DOHH2 (cell line): ENCODE results near the gene SKAP1.

Experiments used
- EZH2phosphoT487 ChIP-seq: fragments of 200-600 bp; sonication (generic); IDR thresholded peaks from 2 replicates; pipeline ENCODE4 v1.6.1; 2017; ENCODE audit warnings: borderline replicate concordance, mild to moderate bottlenecking, antibody characterized with exemption, low read length, moderate library complexity, mixed read lengths
- TF ChIP-seq, protein P1 (sequence below): fragments of 200-600 bp; sonication (generic); IDR thresholded peaks from one replicate; pipeline ENCODE4 v1.5.1; 2014; ENCODE audit warnings: antibody characterized with exemption, mild to moderate bottlenecking, low read depth, low read length; ENCODE audit not compliant: poor library complexity, severe bottlenecking

DNA sequence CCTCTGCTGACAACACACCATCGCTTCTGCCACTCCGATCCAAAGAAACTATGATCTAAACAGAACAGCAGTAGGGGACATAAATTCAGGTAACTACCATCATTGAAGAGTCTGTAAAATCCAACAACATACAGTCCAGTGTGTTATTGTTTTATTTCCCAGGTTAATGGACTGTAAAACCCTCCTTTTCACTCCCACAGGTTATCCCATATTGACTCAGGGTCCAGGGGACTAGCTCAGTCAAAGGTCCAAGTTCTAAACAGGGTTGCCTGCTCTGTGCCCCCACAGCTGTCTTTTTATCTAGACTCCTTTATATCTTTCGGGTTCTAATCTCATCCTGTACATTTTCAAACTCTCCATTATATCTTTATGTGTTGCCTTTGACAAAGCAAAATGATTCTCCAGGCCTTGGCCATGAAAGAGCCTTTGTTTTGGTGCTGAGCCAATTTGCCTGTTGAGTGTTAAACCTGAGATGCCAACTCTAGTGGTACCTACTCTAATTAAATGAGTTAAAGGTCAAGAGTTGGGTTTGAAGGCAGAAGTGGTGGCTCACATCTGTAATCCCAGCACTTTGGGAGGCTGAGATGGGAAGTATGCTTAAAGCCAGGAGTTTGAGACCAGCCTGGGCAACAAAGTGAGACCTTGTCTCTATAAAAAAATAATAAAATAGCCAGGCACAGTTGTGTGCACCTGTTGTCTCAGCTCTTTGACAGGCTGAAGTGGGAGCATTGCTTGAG, 242.0 kb downstream of the SKAP1 start:
- TF ChIP-seq, protein P1, sequence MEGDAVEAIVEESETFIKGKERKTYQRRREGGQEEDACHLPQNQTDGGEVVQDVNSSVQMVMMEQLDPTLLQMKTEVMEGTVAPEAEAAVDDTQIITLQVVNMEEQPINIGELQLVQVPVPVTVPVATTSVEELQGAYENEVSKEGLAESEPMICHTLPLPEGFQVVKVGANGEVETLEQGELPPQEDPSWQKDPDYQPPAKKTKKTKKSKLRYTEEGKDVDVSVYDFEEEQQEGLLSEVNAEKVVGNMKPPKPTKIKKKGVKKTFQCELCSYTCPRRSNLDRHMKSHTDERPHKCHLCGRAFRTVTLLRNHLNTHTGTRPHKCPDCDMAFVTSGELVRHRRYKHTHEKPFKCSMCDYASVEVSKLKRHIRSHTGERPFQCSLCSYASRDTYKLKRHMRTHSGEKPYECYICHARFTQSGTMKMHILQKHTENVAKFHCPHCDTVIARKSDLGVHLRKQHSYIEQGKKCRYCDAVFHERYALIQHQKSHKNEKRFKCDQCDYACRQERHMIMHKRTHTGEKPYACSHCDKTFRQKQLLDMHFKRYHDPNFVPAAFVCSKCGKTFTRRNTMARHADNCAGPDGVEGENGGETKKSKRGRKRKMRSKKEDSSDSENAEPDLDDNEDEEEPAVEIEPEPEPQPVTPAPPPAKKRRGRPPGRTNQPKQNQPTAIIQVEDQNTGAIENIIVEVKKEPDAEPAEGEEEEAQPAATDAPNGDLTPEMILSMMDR, result no peak
- no peak for TF ChIP-seq EZH2phosphoT487
